AG04449 (cell line): ENCODE results near the gene ACP3.
A peak's percentile ranks its signal among the peaks of the same experiment; 100 is the strongest.

ENCODE experiments used
- CTCF ChIA-PET: fragments of 350-600 bp; formaldehyde crosslinking; extraction: SDS; loops from one replicate; lab custom pipeline; 2021; ENCODE audit warnings: antibody characterized with exemption; lab: Yijun Ruan, JAX
- POLR2A ChIA-PET: fragments of 400-600, 350-600 bp; formaldehyde crosslinking; extraction: SDS; loops from one replicate; lab custom pipeline; 2020; ENCODE audit warnings: antibody characterized with exemption, inconsistent platforms; lab: Yijun Ruan, JAX
- DNase-seq: peaks from one replicate; pipeline ENCODE4 v3.0.0-alpha.2; 2010; ENCODE audit warnings: low read depth, low spot score
- H3K4me3 ChIP-seq: 2 replicates; pipeline ENCODE4 v1.5.1; 2011; ENCODE audit warnings: low read depth, mild to moderate bottlenecking, control low read depth, low read length
- CTCF ChIP-seq: IDR thresholded peaks from one replicate; pipeline ENCODE4 v1.5.1; 2011; ENCODE audit warnings: mild to moderate bottlenecking, moderate library complexity, low read length, control low read depth, inconsistent platforms; ENCODE audit not compliant: insufficient read depth; ENCODE audit errors: missing control alignments

Gene ACP3

GRCh38 chr3:132342610-132343009 lies 25.4 kb downstream of the ACP3 start:
- no peak overlapping the region for H3K4me3 ChIP-seq
- TF ChIP-seq CTCF = no peak
- ChIA-PET CTCF (interaction anchor here (0.7 to 6.6 kb wide), 27 partner anchors 9 to 307 kb away, joined by 3 to 94 read pairs (median 4); partner anchors contain the start of genes ACP3 and CPNE4), POLR2A (no interaction called here)
- DNase-seq = no peak

GRCh38 chr3:132343018-132343612 lies 25.9 kb downstream of the ACP3 start:
- TF ChIP-seq CTCF = peak; percentile 69
- POLR2A ChIA-PET = no interaction called here
- CTCF ChIA-PET = interaction anchor here (0.6 to 6.6 kb wide), 28 partner anchors 9 to 1310 kb away, joined by 3 to 94 read pairs (median 4); partner anchors contain the start of gene ACP3
- DNase-seq = no peak
- H3K4me3 ChIP-seq = no peak overlapping the region

GRCh38 chr3:132344666-132345280 lies 27.6 kb downstream of the ACP3 start:
- no peak for TF ChIP-seq CTCF
- DNase-seq = no peak
- ChIA-PET CTCF (interaction anchor here (0.8 to 6.6 kb wide), 9 partner anchors 7 to 191 kb away, joined by 3 to 94 read pairs (median 5); partner anchors contain the start of genes ACP3 and DNAJC13), POLR2A (interaction anchor here (1.6 kb wide), 1 partner anchor 12 kb away, joined by 3 read pairs; no protein-coding TSS in a partner anchor)
- H3K4me3 ChIP-seq = no peak overlapping the region

GRCh38 chr3:132346841-132347736 lies 29.9 kb downstream of the ACP3 start:
- TF ChIP-seq CTCF = no peak
- CTCF ChIA-PET = interaction anchor here (0.9 to 5.8 kb wide), 4 partner anchors 22 to 88 kb away, joined by 3 to 36 read pairs (median 4); no protein-coding TSS in a partner anchor
- no peak for DNase-seq
- POLR2A ChIA-PET = no interaction called here
- no peak overlapping the region for H3K4me3 ChIP-seq

GRCh38 chr3:132347811-132348210 lies 30.6 kb downstream of the ACP3 start:
- no peak for DNase-seq
- TF ChIP-seq CTCF = no peak
- ChIA-PET CTCF (interaction anchor here (1.3 to 8.5 kb wide), 3 partner anchors 6 to 89 kb away, joined by 3 to 78 read pairs (median 4); no protein-coding TSS in a partner anchor), POLR2A (interaction anchor here (0.7 kb wide), 1 partner anchor 8 kb away, joined by 3 read pairs; no protein-coding TSS in a partner anchor)
- no peak overlapping the region for H3K4me3 ChIP-seq
